MCF 10A (cell line): ENCODE results near the gene ARHGAP22. TPM values are rescaled to one million over a fixed set of nuclear protein-coding genes. Genes with fewer than 3 reads are reported as not detected.

Experiments used
- BruUV-seq: library from RNA; stranded (reverse); fragments of 400-500 nt; replicated peaks from 2 replicates; lab custom pipeline; 2021; lab: Mats Ljungman, UMichigan
- CTCF ChIA-PET: fragments of 300-600 bp; sonication (Branson Sonifier 250); formaldehyde crosslinking; extraction: SDS; loops from one replicate; lab custom pipeline; 2021; ENCODE audit warnings: antibody characterized with exemption, inconsistent platforms; lab: Yijun Ruan, JAX
- POLR2A ChIA-PET: fragments of 300-600, 350-650 bp; sonication (Branson Sonifier 250); formaldehyde crosslinking; extraction: SDS; loops from one replicate; lab custom pipeline; 2020; ENCODE audit warnings: antibody characterized with exemption, inconsistent platforms; lab: Yijun Ruan, JAX
- DNase-seq: peaks from one replicate; pipeline ENCODE4 v3.0.0-alpha.2; 2018; ENCODE audit not compliant: unreplicated experiment
- H3K27ac Mint-ChIP-seq: one replicate; pipeline ENCODE4 v1.8.0; 2022; ENCODE audit warnings: mild to moderate bottlenecking, low read depth, mixed read lengths; ENCODE audit not compliant: unreplicated experiment
- H3K27me3 Mint-ChIP-seq: one replicate; pipeline ENCODE4 v1.8.0; 2022; ENCODE audit warnings: mixed read lengths; ENCODE audit not compliant: insufficient read depth, unreplicated experiment
- H3K36me3 Mint-ChIP-seq: one replicate; pipeline ENCODE4 v1.8.0; 2022; ENCODE audit warnings: mild to moderate bottlenecking, moderate library complexity, mixed read lengths; ENCODE audit not compliant: insufficient read depth, unreplicated experiment
- H3K4me1 Mint-ChIP-seq: one replicate; pipeline ENCODE4 v1.8.0; 2022; ENCODE audit warnings: mixed read lengths; ENCODE audit not compliant: insufficient read depth, unreplicated experiment
- H3K4me3 Mint-ChIP-seq: one replicate; pipeline ENCODE4 v1.8.0; 2022; ENCODE audit warnings: mild to moderate bottlenecking, moderate library complexity, mixed read lengths; ENCODE audit not compliant: unreplicated experiment
- H3K9me3 Mint-ChIP-seq: one replicate; pipeline ENCODE4 v1.8.0; 2022; ENCODE audit warnings: mixed read lengths; ENCODE audit not compliant: unreplicated experiment
- intact Hi-C: fragments of 100-400 bp; cut with micrococcal nuclease; formaldehyde crosslinking; loops from 2 replicates; pipeline ENCODE4 v1.14.1; 2022
- total RNA-seq: library from RNA; stranded (reverse); gene quantifications from 2 replicates; pipeline ENCODE4 v1.2.3, GENCODE V29; 2022
- TF ChIP-seq, protein P1 (sequence below): fragments of 200-600 bp; IDR thresholded peaks from one replicate; pipeline ENCODE4 v1.8.0; 2022; ENCODE audit warnings: antibody characterized with exemption, mild to moderate bottlenecking; ENCODE audit not compliant: unreplicated experiment

Gene ARHGAP22
- total RNA-seq, 1 experiment from 2014 or later, result 6.3 TPM

DNA sequence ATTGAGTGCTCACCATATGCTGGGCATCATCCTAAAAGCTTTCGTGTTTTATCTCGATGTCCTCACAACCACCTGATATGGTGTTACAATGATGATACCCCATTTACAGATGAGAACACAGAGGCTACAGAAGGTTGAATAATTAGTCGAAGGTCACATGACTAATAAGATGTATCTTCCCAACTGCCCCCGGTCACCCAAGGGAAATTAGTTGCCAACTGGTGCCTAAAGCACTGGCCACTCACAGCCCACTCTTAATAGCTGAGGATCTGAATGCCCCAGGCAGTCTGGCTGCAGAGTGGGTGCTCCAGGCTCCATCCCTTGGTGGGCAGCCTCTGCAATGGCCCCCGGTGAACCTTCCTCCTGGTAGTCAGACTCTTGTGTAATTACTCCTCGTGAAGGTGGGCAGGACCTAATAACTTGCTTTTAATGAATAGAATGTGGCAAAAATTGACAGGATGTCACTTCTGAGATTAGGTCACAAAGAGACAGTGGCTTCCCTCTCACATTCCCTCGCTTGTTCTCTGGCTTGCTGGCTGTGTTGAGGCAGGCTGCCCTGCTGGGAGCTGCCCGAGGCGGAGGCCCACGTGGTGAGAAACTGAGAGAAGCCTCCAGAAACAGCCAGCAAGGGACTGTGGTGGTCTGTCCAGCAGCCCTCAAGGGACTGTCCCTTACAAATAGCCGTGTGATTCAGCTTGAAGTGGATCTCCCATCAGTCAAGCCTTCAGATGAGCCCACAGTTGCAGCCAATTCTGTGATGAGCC is 109.4 kb downstream of the ARHGAP22 start:
- H3K27me3 Mint-ChIP-seq, result no peaks in the 10 kb centered on the region
- intact Hi-C loops, result no loop called here
- H3K4me3 Mint-ChIP-seq, result no peak overlapping the region
- H3K9me3 Mint-ChIP-seq, result no peaks in the 10 kb centered on the region
- no TSS peak for BruUV-seq
- ChIA-PET CTCF (interaction anchor here (0.6 kb wide), 1 partner anchor 979 kb away, joined by 3 read pairs; no protein-coding TSS in a partner anchor), POLR2A (interaction anchor here (0.6 kb wide), 1 partner anchor 163 kb away, joined by 3 read pairs; no protein-coding TSS in a partner anchor)
- no peaks in the 10 kb centered on the region for H3K36me3 Mint-ChIP-seq
- no peak for DNase-seq
- H3K27ac Mint-ChIP-seq, result no peak overlapping the region
- H3K4me1 Mint-ChIP-seq, result peaks cover 26% of the 10 kb centered on the region
- TF ChIP-seq, protein P1, sequence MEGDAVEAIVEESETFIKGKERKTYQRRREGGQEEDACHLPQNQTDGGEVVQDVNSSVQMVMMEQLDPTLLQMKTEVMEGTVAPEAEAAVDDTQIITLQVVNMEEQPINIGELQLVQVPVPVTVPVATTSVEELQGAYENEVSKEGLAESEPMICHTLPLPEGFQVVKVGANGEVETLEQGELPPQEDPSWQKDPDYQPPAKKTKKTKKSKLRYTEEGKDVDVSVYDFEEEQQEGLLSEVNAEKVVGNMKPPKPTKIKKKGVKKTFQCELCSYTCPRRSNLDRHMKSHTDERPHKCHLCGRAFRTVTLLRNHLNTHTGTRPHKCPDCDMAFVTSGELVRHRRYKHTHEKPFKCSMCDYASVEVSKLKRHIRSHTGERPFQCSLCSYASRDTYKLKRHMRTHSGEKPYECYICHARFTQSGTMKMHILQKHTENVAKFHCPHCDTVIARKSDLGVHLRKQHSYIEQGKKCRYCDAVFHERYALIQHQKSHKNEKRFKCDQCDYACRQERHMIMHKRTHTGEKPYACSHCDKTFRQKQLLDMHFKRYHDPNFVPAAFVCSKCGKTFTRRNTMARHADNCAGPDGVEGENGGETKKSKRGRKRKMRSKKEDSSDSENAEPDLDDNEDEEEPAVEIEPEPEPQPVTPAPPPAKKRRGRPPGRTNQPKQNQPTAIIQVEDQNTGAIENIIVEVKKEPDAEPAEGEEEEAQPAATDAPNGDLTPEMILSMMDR, result no peak

DNA sequence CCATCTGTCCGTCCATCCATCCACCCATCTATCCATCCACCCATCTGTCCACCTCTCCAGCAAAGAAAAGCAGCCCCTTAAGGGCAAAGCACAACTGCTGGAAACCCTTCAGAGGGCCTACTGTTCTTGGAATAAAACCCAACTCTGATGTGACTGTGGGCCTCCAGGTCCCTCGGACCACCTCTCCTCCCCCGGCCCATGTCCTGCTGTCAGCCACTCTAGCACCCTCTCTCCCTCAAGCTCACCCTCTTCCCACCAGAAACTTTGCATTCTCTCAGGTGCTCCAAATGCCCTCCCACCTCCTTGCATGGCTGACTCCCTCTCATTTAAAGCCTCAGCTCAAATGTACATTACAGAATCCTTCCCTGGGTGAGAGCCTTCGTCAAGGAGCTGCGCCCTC is 110.3 kb downstream of the ARHGAP22 start:
- Mint-ChIP-seq H3K27ac (no peak overlapping the region), H3K36me3 (no peaks in the 10 kb centered on the region), H3K4me1 (peaks cover 26% of the 10 kb centered on the region), H3K4me3 (no peak overlapping the region), H3K27me3 (no peaks in the 10 kb centered on the region), H3K9me3 (no peaks in the 10 kb centered on the region)
- DNase-seq, result no peak
- TF ChIP-seq, protein P1, result no peak
- POLR2A ChIA-PET, result interaction anchor here (0.6 kb wide), 1 partner anchor 162 kb away, joined by 3 read pairs; no protein-coding TSS in a partner anchor
- intact Hi-C loops, result no loop called here
- CTCF ChIA-PET, result interaction anchor here (1.1 kb wide), 1 partner anchor 16 kb away, joined by 7 read pairs; no protein-coding TSS in a partner anchor
- BruUV-seq, result no TSS peak

DNA sequence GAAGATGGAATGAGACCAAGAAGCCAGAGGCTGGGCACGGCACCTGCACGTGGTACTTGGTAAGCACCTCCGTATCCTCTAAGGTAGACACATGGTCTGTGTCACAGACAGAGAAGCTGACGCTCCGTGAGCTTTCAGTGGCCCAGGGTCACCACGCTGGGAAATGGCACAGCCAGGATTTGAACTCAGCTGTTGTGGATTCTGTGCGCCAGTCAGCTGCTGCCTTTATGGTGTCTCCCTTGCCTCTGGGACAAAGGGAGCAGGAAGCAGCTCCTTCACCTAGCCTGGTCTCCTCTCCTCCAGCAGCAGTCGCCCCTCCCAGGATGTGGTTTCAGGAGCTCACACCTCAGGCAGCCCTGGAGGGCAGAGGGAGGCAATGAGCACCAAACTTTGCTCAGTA is 110.8 kb downstream of the ARHGAP22 start:
- no peak overlapping the region for H3K4me3 Mint-ChIP-seq
- no peaks in the 10 kb centered on the region for H3K27me3 Mint-ChIP-seq
- H3K36me3 Mint-ChIP-seq, result no peaks in the 10 kb centered on the region
- peaks cover 26% of the 10 kb centered on the region for H3K4me1 Mint-ChIP-seq
- intact Hi-C loops, result no loop called here
- no peak overlapping the region for H3K27ac Mint-ChIP-seq
- TF ChIP-seq, protein P1, result no peak
- H3K9me3 Mint-ChIP-seq, result no peaks in the 10 kb centered on the region
- POLR2A ChIA-PET, result no interaction called here
- no TSS peak for BruUV-seq
- no peak for DNase-seq
- CTCF ChIA-PET, result interaction anchor here (1.1 to 1.6 kb wide), 2 partner anchors 15 to 49 kb away, joined by 3 to 7 read pairs; no protein-coding TSS in a partner anchor

DNA sequence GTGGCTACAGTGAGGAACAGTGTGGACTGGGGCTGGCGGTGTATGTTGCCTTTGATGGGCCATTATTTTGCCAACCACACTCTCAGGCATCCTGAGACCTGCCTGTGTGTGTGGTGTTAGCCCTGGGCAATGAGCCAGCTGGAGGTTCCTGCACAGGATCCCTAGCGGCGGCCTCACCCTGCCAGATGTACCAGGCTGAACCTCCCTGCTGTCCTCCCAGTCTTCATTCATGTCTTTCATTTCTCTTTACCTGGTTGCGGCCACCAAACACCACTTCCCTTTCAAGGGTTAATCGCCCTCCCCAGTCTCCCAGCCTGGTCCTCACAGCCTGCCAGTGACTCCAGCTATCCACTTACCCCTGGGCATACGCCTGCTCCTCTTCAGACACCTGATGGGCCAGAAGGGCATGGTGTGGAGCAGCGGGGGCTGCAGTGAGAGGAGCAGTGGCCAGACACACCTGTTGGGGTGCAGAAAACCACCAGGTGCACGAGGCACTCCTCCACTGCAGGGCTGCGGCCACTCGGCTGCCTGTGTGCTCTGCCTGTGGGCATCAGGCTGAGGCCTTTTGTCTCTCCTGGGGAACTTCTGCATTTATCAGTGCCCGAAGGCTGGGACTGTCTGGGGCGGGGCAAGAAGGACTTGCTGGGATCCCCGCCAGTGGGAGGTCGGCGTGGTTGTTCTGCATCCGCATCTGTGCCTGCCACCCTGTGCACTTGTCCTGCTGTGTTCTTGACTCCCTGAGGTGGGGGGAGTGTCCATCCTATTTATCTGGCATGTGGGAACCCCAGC is 111.6 kb downstream of the ARHGAP22 start:
- Mint-ChIP-seq H3K4me1 (peaks cover 26% of the 10 kb centered on the region), H3K4me3 (no peak overlapping the region), H3K27ac (no peak overlapping the region), H3K36me3 (no peaks in the 10 kb centered on the region), H3K27me3 (no peaks in the 10 kb centered on the region), H3K9me3 (no peaks in the 10 kb centered on the region)
- intact Hi-C loops, result no loop called here
- no TSS peak for BruUV-seq
- CTCF ChIA-PET, result interaction anchor here (1.6 kb wide), 1 partner anchor 48 kb away, joined by 3 read pairs; no protein-coding TSS in a partner anchor
- TF ChIP-seq, protein P1, result no peak
- POLR2A ChIA-PET, result no interaction called here
- DNase-seq, result peak; percentile 38
